Islet precursor cell (in vitro differentiated cells): ENCODE measurements around the gene DDAH2.

ENCODE experiments used
- DNase-seq: peaks from one replicate; pipeline ENCODE4 v3.0.0-alpha.2; 2018

The DDAH2 gene

DNA sequence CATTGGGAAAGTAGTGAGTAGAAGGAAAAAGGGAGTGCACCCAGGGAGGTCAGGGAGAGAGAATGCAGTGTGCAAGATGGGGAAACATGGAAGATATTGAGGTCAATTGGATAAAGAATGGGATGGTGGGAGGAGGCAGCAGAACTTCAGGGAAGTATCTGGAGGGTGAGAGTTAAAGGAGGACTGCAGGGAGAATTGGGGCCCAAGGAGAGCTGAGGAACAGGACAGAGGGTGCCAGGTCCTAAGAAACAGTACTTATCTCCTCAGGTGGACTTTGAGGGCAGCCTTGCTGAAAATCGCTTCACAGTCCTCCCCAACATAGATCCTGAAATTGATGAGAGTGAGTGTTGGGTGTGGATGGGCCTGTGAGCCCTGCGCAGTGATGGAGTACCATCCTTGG, 29.2 kb upstream of the DDAH2 start:
- no peak for DNase-seq

DNA sequence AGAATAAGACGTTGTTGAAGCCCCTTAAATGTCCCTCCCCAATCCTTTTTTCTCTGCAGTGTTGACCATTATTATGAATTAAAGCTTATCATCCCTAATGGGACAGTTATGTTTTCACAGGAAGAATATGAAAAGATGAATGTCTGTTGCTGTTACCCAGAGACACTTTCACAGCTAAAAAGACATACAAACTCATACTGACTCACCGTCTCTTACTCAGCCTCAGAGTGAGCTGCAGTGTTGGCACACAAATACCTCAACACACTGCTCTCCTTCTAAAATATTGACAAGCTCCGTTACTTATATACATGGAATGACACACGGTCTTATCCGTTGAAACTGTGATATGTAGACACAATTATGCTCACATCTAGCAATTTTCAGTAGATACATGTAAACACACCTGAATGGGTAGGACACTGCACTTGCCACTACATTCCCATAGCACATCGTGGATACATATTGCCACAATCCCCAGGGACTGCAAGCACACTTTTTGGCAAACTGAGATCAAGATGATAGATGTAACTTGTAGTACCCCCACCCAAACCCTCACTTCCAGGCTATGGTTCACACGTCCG, 23.7 kb upstream of the DDAH2 start:
- DNase-seq = no peak

DNA sequence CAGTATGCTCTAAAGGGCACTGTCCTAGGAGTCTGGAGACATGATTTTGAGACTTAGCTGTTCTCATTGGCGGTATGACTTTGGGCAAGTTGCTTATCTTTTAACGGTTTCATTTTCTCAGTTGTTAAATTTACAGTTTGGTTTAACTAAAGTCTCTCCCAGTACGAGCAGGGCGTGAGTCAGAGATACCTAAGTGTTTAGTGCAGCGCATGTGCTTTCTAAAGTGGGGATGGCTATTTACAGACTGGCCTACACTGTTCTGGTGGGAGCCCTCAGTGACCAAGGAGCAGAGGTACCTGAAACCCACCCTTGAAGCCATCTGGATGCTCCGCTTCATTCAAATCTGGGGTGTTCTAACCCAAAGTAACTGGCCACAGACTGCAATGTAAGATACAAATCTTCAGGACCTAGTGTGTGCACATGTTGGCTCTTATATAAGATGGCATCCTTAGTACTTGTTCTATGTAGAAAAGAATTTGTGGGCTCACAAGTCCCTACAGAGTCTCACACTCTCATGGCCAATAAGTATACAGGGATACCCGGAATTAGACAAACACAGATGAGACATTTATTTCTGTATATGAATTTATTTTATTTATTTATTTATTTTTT, 21.4 kb upstream of the DDAH2 start:
- no peak for DNase-seq

DNA sequence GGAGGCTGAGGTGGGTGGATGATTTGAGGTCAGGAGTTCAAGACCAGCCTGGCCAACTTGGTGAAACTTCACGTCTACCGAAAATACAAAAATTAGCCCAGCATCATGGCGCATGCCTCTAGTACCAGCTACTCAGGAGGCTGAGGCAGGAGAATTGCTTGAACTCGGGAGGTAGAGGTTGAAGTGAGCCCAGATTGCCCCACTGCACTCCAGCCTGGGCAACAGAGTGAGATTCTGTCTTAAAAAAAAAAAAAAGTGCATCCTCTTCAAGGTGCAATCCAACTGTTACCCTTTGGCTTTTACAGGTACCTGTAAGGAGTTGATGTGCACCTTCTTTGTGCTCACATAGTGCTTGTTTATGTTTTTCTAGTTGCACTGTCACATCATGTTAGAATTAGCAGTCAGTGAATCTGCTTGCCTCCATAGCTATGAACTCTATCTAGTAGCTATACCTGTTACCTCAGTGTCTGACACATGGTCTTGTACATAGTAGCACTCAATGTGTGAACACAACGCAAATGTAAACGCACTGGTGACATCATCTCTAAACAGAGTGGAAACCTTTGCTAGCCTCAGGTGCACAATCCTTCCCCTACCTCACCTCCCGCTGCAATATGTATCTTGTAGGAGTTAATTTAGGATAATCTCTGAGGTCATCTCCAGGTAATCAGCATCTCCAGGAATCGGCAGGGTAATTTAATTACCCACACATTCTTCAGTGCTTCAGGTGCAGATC, 20.4 kb upstream of the DDAH2 start:
- DNase-seq = no peak

DNA sequence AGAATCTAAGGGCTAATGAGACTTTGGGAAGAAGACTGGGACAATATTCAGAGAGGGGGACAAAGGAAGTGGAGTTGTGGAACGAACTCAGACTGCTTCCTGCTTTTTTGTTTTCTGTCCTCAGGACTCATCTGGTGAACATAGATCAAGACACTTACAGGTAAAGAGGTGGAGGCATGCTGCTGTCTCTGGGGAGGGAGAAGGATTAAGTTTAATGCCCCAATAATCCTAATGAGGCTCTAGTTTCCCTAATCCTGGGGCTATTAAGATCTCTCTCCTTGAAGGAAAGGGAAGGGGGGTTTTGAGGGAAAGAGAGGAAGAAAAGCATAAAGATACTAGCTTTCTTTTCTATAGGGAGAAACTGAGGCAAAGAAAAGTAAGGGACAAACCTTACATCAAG, 15.3 kb upstream of the DDAH2 start:
- DNase-seq = no peak

DNA sequence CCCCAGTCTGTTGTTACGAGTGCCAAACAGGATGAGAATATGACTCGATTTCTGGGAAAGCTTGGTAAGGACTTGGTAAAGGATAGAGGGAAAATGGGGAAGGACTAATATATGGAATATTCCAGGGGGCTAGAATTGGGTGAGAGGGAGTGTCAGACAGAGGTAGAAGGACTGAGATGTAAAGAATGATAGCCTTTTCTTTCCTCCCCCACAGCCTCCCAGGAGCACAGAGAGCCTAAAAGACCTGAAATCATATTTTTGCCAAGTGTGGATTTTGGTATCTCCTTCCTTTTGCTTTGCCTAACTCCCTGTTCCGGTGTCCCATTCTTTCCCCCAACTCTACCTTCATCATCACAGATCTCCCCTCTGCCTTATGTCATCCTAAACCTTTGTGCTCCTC, 13.8 kb upstream of the DDAH2 start:
- no peak for DNase-seq

DNA sequence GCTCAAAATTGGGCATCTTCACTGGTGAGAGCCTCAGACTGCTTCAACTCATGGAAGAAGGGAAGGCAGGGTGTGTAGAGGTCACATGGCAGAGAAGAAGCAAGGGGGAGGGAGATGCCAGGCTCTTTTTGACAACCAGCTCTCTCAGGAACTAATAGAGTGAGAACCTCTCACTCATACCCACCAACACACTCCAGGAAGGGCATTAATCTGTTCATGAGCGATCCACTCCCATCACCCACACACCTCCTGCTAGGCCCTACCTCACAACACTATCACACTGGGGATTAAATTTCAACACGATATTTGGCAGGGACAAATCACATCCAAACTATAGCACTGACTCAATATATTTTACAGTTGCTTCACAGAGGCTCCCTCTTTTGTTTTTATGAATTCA, 12.7 kb upstream of the DDAH2 start:
- DNase-seq = no peak

DNA sequence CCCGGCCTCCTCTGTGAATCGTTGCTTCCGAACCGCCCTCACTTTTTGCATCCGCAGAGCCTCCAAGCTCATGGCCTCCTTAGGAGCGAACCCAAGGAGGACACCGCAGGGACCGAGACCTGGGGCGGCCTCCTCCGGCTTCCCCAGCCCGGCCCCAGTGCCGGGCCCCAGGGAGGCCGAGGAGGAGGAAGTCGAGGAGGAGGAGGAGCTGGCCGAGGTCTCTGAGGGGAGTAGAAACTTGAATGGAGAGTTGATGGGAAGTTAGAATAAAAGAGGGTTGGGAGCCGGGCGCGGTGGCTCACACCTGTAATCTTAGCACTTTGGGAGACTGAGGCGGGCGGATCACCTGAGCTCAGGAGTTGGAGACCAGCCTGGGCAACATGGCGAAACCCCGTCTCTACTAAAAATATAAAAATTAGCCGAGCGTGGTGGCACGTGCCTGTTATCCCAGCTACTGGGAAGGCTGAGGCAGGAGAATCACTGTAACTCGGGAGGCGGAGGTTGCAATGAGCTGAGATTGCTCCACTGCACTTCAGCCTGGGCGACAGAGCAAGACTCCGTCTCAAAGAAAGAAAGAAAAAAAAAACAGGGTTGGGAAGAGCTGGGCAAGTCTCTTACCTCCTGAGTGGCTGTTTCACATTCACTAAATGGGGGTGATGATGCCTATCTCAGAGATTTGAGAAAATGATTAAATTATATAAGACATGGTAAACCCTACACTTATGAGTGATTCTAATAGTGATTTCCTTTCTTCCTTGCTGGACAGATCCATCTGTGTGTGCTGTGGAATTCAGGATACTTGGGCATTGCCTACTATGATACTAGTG, 11.5 kb upstream of the DDAH2 start:
- no peak for DNase-seq

DNA sequence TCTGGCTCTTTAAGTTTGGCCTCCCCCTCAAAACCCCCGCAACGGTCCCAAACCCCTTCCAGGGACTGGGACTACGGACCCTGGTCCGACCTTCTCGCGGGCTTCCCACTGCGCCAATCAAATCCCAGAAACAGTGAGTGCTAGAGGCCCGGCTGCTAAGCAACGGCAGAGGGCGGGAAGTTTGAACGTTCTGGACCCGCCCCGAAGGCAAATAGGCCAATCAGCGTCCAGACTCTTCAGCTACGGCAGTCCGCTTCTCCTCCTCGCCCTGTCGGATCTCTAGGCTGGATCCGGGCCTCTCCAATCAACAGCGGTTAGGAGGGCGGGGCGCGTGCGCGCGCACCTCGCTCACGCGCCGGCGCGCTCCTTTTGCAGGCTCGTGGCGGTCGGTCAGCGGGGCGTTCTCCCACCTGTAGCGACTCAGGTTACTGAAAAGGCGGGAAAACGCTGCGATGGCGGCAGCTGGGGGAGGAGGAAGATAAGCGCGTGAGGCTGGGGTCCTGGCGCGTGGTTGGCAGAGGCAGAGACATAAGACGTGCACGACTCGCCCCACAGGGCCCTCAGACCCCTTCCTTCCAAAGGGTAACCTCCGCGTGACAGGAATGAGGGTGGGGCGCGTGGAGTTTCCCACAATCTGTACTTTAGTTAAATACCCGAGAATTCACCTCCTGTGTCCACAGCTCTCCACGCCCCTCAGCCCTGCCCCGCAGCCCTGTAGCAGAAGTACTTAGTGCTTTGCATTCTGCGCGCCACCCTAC, 10.7 kb upstream of the DDAH2 start, which contains the start of gene MSH5:
Gene MSH5, plus strand, starts transcription at position 367 of the 758 bp plus-strand sequence. CDS start 462 bp downstream, outside the sequence.
- peak; percentile 100 for DNase-seq

DNA sequence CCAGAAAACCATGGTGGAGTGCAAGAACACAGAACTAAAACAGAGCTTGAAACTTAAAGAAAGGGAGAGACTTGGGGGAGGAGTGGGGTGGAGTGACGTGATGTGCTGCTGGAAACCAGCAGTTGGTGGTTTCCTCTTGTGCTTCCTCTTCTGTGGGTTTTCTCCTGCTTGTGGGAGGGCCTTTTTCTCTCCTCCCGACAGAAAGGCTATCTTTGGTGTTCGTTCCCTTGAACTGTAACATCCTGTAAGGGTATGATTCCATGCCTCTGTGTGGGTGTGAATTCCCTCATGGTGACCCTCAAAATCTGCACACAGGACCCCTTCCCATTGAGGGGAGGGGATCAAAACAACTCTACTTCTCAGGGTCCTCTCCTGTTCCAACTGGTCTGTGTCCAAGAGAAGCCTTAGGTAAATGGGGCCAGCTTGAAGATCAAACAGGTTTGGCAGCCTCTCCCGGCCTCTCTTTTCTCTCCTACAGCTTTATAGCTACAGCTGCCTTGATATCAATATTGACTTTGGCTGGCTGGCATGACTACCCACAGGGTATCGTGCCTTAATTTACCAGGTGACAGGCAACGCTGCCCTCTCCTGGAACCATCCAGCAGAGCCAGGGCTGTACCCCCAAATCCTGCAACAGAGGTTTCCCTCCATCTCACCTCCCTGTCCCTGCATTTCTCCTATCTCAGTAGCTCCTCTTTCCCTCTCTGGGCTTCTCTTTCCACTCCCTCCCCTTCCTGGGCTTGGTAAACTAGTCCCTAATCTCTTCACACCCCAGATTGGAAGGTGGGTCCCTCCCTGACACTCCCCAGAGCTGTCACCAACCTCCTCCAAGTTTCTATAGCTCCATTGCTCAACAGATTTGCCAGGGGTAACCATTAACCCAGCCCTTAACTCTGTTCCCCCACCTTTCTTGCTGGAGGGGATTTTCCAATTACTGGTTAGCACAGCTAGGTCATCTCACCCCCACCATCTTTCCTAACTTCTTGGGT, 9.2 kb upstream of the DDAH2 start:
- DNase-seq = no peak

DNA sequence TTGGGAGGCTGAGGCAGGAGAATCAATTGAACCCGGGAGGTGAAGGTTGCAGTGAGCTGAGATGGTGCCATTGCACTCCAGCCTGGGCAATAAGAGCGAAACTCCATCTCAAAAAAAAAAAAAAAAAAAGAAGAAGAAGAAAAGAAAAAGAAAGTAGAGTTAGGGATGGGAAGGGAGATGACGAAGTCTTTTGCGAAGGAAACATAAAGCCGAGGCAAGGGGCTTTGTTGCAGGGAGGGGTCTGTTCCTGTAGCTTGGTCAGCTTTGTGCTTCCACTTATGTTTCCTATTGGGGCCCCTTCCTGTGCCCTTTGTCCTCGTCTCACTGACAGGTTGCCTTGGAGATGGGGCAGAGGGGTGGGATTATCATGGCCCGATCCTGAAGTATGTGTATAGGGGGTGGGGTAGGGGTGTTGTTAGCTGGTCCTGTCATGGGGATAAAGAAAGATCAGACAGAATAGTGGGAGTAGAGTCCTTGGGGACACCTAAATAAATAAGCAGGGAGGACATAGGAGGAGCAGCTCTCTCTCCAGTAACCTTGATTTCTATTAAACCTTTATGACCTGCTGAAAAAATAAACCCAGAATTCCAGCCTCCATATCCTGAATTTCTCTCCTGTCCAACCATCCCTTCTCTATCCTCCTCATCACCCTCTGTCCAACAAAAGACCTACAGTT, 8.4 kb upstream of the DDAH2 start:
- DNase-seq = no peak

DNA sequence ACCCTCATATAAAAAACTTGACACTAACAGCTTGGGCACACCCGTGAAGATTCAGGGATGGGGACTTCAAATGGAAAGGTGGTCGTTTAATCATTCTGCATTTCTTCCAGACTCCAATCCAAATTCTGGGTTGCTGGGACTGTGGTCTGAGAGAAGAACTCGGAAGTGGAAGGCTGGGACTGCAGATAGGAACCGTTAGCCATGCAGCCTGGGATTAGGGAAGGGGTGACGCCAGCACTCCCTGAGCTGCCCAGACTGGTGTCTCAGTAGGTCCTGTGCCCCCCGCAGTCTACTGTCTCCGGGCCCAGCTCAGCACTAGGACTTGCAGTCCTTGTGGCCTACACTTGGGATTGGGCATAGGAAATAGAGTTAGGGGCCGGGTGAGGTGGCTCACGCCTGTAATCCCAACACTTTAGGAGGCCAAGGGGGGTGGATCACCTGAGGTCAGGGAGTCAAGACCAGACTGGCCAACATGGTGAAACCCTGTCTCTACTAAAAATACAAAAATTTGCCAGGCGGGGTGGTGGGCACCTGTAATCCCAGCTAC, 7.7 kb upstream of the DDAH2 start:
- DNase-seq = no peak

DNA sequence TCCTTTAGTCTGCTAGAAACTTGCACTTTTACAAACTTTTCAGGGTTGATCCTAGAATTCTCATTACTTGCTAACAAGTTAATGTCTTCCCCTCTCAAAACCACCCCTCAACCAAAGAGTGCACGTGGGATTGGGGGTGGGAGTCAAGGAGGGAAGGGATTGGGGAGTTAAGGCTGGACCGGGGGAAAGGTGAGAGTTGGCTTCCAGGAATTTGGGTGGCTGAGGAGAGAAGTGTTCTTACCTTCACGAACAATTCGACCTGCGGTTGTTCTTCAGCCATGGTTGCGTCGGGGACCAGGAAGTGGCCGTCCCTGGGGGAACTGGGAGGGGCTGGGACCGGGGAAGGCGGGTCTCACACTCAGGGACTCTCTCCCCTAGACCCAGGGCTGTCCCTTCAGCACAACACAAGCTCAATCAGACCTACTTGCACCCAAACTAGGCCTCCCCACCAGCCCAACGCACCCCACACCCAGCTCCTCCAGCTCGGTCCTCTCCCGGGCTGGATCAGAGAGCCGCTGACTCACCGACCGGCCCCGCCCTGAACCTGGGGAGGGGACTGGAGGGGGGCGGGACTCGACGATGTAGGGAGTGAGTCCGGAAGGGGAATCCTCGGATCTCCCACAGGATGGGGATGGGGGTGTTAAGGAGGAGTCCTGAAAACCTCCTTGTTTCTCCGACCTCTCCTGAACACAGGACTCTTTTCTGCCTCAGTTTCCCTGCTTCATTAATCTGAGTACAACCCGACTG, 7.1 kb upstream of the DDAH2 start, which contains the start of gene CLIC1:
Gene CLIC1, minus strand, starts transcription at position 510 of the 747 bp plus-strand sequence. Its CDS starts 230 bp downstream, at position 280.
- DNase-seq = peak; percentile 94

DNA sequence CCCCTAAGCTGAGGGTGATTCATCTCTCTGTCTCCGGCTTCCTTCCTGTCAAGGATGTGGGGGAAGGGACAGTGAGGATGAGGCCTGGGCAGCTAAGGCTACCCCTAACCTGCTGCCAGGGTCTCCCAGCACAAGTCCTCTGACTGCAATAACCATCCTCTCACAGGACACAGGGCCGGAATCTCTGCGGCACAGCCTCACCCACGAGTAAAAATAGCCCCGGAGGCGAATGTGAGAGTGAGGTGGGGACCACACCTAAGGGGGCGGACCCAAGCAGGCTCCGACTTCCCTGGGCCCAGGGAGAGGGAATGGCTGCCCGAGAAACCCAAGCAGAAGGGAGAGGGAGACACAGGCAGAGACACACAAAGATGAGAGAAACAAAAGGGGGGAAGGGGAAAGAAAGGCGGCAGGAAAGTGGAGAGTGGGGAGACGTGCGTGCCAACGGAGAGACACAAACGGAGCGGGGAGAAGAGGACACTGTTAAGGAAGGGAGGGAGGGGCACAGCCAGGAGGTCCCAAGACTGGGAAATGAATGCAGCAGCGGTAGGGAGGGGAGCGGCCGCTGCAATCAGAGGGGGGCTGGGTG, 5.8 kb upstream of the DDAH2 start:
- DNase-seq = peak; percentile 90

DNA sequence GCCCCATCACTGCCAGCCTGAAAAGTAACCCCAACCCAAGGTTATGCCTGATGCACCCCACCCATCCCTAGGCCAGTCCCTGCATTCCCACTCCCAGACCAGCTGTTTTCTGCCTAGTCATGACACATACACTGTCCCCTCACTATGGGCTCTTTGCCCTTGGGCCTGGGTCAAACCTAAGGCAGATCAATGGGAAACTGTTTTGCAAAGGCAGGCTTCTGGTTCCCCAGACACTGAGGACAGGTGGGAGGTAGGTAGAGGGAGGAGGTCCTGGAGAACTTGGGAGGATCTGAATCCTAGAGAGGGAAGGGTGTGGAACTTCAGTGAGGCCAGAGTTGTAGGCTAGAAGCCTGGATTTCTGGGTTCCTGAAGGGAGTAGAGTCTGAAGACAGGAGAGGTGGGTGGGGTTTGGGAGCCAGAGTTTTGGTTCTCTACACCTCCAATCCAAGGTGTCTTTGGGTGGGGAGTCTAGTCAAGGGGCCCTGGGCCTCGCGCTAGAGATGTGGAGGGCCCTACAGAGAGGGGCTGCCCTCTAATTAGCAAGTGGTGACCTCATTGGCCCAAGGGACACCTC, 5.2 kb upstream of the DDAH2 start:
- DNase-seq = no peak

DNA sequence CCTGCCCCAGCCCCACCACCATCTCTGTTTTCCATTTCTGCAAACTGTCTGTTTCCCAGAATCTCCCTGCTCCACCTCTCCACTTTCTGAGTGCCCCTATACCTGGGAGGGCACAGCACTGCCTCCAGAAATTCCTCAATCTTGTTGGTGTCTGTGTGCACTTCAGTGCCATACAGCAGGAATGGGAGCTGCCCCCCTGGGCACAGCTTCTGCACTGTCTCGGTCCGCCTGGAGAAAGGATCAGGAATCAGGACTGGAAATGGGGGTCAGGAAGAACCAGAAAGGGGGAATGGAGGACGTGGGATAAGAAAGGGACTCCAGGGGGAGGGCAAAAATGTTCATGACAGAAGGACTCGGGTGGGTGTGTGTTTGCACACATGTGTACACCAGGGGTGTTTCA, 4.6 kb upstream of the DDAH2 start:
- no peak for DNase-seq

DNA sequence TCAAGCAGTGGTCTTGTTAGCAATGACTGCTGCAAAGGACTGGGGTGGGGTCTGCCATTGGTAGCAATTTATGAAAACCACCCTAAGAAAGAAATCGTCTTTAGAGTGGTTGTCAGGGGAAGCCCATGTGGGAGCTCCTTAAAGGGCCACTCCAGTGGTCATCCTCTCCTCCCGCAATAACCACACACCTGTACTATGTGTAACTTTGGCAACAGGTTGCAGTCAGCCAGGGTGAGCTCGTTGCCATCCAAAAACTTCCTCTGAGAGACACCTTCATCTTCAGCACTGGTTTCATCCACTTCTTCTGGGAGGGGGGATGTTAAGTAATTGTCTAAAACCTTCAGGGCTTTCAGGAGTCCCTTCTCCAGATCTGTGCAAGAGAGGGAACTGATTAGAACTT, 2.9 kb upstream of the DDAH2 start:
- no peak for DNase-seq

DNA sequence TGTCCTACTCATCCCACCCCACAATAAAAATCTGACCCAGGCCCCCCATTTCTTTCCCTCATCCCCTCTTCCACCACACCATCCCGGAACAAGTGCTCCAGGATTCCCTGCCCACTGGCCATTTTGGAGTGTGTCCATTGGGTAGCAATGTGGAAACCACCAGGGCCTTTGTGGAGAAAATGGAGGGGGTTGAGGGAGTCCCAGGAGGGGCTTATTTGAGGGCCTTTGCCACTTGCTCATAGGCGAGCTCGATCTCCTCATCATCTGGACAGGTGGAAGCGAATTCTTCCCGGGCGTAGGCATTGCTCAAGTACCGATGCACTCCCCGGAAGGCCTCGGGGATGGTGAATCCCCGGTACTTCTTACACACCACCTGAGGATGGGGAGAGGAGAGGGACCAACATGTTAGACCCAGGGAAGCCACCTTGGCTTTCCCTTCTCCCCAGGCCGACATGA, 1.6 kb upstream of the DDAH2 start:
- no peak for DNase-seq
